ENCODE measurements around the gene EXD3.
A peak's percentile ranks its signal among the peaks of the same experiment; 100 is the strongest.

The EXD3 gene

GRCh38 chr9:137301081-137301947 lies 121.6 kb downstream of the EXD3 start:
- DNase-seq, result peak in 1 of 2 experiments; percentile 74

- DNase-seq, result peak in 1 of 2 experiments; percentile 52
These were observed 122.3 kb downstream of the EXD3 start for GRCh38 chr9:137300567-137301080.

- peak in 1 of 2 experiments; percentile 53 for DNase-seq
These were observed 123.0 kb downstream of the EXD3 start for GRCh38 chr9:137299938-137300337.

- no peak for DNase-seq
These were observed 123.8 kb downstream of the EXD3 start for GRCh38 chr9:137299203-137299565.

- no peak for DNase-seq
These were observed 124.4 kb downstream of the EXD3 start for GRCh38 chr9:137298401-137299202.

GRCh38 chr9:137297966-137298365 lies 125.0 kb downstream of the EXD3 start:
- no peak for DNase-seq

- no peak for DNase-seq
These were observed 126.0 kb downstream of the EXD3 start for GRCh38 chr9:137296670-137297664.

- no peak for DNase-seq
These were observed 126.9 kb downstream of the EXD3 start for GRCh38 chr9:137295849-137296669.

GRCh38 chr9:137295238-137295811 lies 127.6 kb downstream of the EXD3 start:
- DNase-seq, result peak in 1 of 2 experiments; percentile 59

GRCh38 chr9:137294681-137295237 lies 128.2 kb downstream of the EXD3 start:
- DNase-seq, result peak in 1 of 2 experiments; percentile 58

- peak; percentile 24 to 63 for DNase-seq
These were observed 128.8 kb downstream of the EXD3 start for GRCh38 chr9:137294091-137294680.

GRCh38 chr9:137293482-137294090 lies 129.4 kb downstream of the EXD3 start:
- DNase-seq, result no peak

- DNase-seq, result no peak
These were observed 129.9 kb downstream of the EXD3 start for GRCh38 chr9:137293094-137293481.

GRCh38 chr9:137286975-137287383 lies 136.0 kb downstream of the EXD3 start:
- DNase-seq, result peak; percentile 49 to 78

- DNase-seq, result peak in 1 of 2 experiments; percentile 31
These were observed 141.4 kb downstream of the EXD3 start for GRCh38 chr9:137281345-137282116.

GRCh38 chr9:137280474-137281344 lies 142.3 kb downstream of the EXD3 start:
- DNase-seq, result peak in 1 of 2 experiments; percentile 60

GRCh38 chr9:137279741-137280473 lies 143.1 kb downstream of the EXD3 start:
- DNase-seq, result no peak
